Glutamatergic neuron (in vitro differentiated cells): ENCODE measurements around the gene LRRC4B. TPM values are rescaled to one million over a fixed set of nuclear protein-coding genes. Genes with fewer than 3 reads are reported as not detected.

Source experiments
- DNase-seq: peaks from one replicate; pipeline ENCODE4 v3.0.0; 2022
- H3K27ac Mint-ChIP-seq: one replicate; pipeline ENCODE4 v1.8.0; 2020; ENCODE audit warnings: mild to moderate bottlenecking, mixed read lengths, inconsistent platforms; ENCODE audit not compliant: unreplicated experiment
- H3K27me3 Mint-ChIP-seq: one replicate; pipeline ENCODE4 v1.8.0; 2020; ENCODE audit warnings: mild to moderate bottlenecking, moderate library complexity, mixed read lengths, inconsistent platforms; ENCODE audit not compliant: unreplicated experiment
- H3K36me3 Mint-ChIP-seq: one replicate; pipeline ENCODE4 v1.8.0; 2020; ENCODE audit warnings: mild to moderate bottlenecking, mixed read lengths, inconsistent platforms; ENCODE audit not compliant: unreplicated experiment
- H3K4me1 Mint-ChIP-seq: one replicate; pipeline ENCODE4 v1.8.0; 2020; ENCODE audit warnings: mild to moderate bottlenecking, low read depth, mixed read lengths, inconsistent platforms; ENCODE audit not compliant: unreplicated experiment
- H3K4me3 Mint-ChIP-seq: one replicate; pipeline ENCODE4 v1.8.0; 2020; ENCODE audit warnings: mild to moderate bottlenecking, mixed read lengths, inconsistent platforms; ENCODE audit not compliant: unreplicated experiment
- H3K9me3 Mint-ChIP-seq: one replicate; pipeline ENCODE4 v1.8.0; 2020; ENCODE audit warnings: mild to moderate bottlenecking, moderate library complexity, mixed read lengths, inconsistent platforms; ENCODE audit not compliant: unreplicated experiment
- CTCF ChIP-seq: fragments of 200-600 bp; sonication (generic); IDR thresholded peaks from one replicate; pipeline ENCODE4 v1.5.0; 2021; ENCODE audit not compliant: partially characterized antibody, unreplicated experiment
- total RNA-seq: library from RNA; stranded (reverse); fragmentation: NEBNext Ultra II Directional; extraction: Animal tissue kit (Norgen Biotek cat#: 25700); gene quantifications from one replicate; pipeline ENCODE4 v1.2.1, GENCODE V29; 2021; ENCODE audit not compliant: unreplicated experiment

LRRC4B gene
- total RNA-seq, 1 donor from 2014 or later = 28.5 TPM

- Mint-ChIP-seq H3K27me3 (peaks cover 10% of the 10 kb centered on the region), H3K9me3 (peaks cover 7% of the 10 kb centered on the region), H3K4me1 (peaks cover 19% of the 10 kb centered on the region), H3K27ac (peak overlapping the region; percentile 6), H3K4me3 (no peak overlapping the region), H3K36me3 (peaks cover 6% of the 10 kb centered on the region)
- DNase-seq = no peak
- no peak for TF ChIP-seq CTCF
These were observed 73.2 kb downstream of the LRRC4B start for GRCh38 chr19:50495020-50495531.

- no peak for DNase-seq
- Mint-ChIP-seq H3K27me3 (peaks cover 13% of the 10 kb centered on the region), H3K27ac (no peak overlapping the region), H3K9me3 (peaks cover 9% of the 10 kb centered on the region), H3K36me3 (peaks cover 6% of the 10 kb centered on the region), H3K4me3 (no peak overlapping the region), H3K4me1 (peaks cover 19% of the 10 kb centered on the region)
- no peak for TF ChIP-seq CTCF
These were observed 73.8 kb downstream of the LRRC4B start for GRCh38 chr19:50494186-50495019.

GRCh38 chr19:50493171-50493570 is 75.1 kb downstream of the LRRC4B start:
- Mint-ChIP-seq H3K27me3 (peaks cover 15% of the 10 kb centered on the region), H3K27ac (no peak overlapping the region), H3K4me1 (peaks cover 21% of the 10 kb centered on the region), H3K9me3 (peaks cover 11% of the 10 kb centered on the region), H3K36me3 (peaks cover 6% of the 10 kb centered on the region), H3K4me3 (no peak overlapping the region)
- DNase-seq = no peak
- no peak for TF ChIP-seq CTCF

GRCh38 chr19:50492303-50493052 is 75.8 kb downstream of the LRRC4B start:
- Mint-ChIP-seq H3K9me3 (peaks cover 11% of the 10 kb centered on the region), H3K4me1 (peaks cover 21% of the 10 kb centered on the region), H3K36me3 (peaks cover 6% of the 10 kb centered on the region), H3K27me3 (peaks cover 15% of the 10 kb centered on the region), H3K27ac (peak overlapping the region; percentile 71), H3K4me3 (peak overlapping the region; percentile 46)
- DNase-seq = no peak
- no peak for TF ChIP-seq CTCF
